NCI-H526 (cell line): Measurements from ENCODE around the gene WAC.

ENCODE experiments used
- DNase-seq, 2 experiments: peaks; one replicate each; lab custom pipeline; 2025; lab: John Stamatoyannopoulos, UW

WAC gene

GRCh38 chr10:28530751-28531150 is 2.2 kb upstream of the WAC start:
- no peak for DNase-seq

- DNase-seq: no peak
These were observed 257 bp downstream of the WAC start for GRCh38 chr10:28533186-28533564.

DNA sequence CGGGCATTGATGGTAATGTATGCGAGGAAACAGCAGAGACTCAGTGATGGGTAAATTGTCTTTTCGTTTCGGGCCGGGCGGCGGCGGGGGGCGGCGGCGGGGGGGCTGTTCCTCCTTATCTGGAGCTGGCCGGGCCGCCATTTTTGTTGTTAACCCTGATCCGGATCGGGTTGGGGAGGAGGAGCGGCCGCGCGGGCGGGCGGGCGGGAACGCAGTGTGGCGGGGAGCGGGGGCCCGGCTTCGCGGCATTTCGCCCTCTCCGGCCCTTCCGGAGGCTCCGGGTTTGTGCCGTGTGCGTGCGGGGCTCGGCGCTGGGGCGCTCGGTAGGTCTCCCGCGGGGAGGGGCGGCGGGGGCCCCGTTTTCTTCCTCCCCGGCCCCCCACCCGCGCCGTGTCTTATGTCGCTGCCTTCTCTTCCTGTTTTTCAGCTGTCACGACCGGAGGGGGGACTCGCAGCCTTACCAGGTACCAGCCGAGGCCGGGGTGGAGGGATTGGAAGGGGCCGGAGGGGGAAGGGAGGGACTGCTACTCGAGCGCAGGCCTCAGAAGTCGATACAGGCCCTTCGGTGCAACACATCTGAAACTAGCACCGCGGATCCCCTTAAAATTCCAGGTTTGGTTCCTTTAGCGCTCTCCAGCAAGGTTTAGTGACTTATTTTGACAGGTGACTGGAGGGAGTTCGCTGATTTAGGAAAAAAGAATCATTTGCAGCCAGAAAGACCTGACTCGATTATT is 820 bp downstream of the WAC start:
- DNase-seq: peak in 1 of 2 experiments; percentile 46

GRCh38 chr10:28535846-28536245 is 2.9 kb downstream of the WAC start:
- no peak for DNase-seq

DNA sequence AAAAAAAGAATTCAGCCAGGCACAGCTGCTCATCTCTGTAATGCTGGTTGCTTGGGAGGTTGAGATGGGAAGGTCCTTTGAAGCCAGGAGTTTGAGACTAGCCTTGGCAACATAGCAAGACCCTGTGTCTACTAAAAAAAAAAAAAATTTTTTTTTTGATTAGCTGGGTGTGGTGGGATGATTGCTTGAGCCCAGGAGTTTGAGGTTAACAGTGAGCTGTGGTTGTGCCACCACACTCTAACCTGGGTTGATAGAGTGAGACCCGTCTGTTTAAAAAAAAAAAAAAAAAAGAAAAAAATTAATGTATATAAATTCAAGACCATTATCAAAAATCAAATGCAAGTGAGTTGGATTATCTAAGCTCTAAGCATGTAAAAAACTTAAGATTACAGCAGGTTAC is 5.7 kb downstream of the WAC start:
- DNase-seq: no peak

DNA sequence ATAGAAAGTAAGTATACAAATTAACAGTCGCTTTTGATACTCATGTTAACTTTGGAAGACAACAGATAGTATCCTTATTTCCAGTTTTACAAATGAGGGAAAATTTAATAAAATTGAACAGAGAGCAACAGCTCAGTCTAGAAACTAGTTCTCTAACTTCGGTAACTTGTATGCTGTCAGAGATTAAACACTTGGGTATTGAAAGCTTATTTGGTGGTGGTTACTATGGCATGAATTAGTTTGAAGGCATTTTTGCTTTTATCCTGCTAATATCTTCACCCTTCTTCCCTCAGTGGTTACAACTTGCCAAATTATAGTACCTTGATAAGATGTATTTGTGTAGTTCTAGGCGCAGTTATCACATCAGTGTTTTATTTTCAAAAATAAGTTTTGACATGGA is 7.2 kb downstream of the WAC start:
- no peak for DNase-seq

GRCh38 chr10:28541717-28542365 is 8.9 kb downstream of the WAC start:
- no peak for DNase-seq

DNA sequence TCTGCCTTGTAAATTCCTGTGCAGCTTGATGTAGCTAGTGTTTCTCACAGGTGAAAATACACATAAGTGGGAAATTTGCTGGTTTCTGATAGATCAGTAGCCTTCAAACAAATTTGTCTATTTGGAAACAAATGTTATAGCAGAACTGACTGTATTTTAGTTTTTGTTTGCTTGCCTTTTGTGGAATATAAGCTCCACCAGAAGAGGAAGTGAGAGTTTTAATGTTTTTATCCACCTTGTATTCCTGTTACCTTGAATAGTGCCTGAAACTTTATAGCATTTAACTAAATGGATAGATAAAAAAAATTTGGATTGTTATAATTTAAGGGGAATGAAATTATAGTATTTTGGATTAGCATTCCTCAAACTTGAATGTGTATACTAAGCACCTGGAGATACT is 9.8 kb downstream of the WAC start:
- no peak for DNase-seq

DNA sequence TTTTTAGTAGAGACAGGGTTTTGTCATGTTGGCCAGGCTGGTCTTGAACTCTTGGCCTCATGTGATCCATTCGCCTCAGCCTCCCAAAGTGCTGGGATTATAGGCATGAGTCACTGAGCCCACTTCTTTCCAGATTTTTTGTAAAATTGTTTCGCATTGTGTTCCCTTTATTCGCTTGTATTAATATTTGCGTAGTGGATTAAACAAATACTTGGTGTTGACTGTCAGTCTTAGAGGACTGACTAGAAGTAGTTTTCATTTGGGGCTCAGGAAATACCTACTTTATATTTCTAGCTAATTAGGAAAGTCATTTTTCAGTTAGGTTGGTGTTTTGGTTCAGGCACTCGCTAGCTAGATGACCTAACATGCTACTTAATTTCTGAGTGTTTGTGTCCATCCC is 11.1 kb downstream of the WAC start:
- no peak for DNase-seq

- DNase-seq: no peak
These were observed 13.2 kb downstream of the WAC start for GRCh38 chr10:28545967-28546644.

DNA sequence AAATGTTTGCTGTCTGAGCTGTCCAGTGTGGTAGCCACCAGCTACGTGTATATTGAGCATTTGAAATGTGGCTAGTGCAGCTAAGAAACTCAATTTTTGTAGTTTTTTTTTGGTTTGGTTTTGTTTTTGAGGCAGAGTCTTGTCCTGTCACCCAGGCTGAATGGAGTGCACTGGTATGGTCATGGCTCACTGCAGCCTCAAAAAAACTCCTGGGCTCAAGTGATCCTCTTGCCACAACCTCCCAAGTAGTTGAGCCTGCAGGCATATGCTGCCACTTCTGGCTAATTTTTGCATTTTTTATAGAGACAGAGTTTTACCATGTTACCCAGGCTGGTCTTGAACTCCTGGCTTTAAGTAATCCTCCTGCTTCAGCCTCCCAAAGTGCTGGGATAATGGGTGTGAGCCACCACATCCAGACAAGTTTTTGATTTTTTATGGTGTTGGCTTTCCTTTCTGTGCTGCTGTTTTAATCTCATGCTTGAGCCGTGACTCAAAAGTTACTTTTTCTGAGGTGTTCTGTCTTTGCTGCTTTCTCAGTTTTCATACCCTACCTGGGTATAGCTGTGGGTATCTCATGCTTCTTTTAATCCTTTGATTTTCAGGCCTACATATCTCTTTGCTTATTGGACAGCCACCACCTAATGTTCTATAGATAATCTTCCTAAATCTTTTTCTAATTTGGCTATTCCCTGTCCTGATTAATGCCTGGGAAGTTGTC is 16.0 kb downstream of the WAC start:
- DNase-seq: no peak

DNA sequence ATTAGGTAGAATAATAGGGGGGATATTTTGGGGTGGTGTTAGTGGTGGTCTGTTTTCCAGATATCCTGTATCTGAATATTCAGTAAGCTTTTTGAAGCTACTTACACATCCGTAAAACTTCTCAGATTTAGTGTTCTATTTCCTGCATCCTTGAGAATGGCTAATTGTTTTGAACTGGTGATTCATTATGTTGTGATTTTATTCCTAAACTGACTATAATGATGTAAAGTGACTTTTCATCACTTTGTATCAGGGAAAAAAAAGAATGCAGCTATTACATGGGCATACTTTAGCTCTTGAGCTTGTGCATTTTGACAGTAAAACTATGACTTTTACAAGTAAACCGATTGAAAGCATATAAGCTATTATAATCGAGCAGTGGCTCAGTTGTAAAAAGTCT is 18.2 kb downstream of the WAC start:
- no peak for DNase-seq

GRCh38 chr10:28552775-28553174 is 19.9 kb downstream of the WAC start:
- no peak for DNase-seq

- DNase-seq: no peak
These were observed 21.1 kb downstream of the WAC start for GRCh38 chr10:28554009-28554408.

- DNase-seq: no peak
These were observed 22.0 kb downstream of the WAC start for GRCh38 chr10:28554952-28555351.

DNA sequence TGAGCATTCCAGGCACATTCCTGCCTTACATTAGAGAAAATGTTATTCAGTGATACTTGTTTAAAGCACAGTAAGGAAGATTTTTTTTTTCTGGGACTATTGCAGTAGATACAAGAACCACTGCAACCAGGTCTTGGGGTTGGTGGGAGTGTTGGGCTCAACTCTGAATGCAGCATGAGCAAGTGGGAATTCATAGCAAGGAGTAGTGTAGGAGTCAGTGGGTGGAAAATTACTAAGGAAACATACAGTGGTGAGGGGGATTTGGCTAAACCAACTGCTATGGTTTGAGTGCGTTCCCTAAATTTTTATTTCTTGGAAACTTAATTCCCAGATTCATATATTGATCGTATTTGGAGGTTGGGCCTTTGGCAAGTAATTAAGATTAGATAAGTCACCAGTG is 22.4 kb downstream of the WAC start:
- no peak for DNase-seq

- DNase-seq: no peak
These were observed 23.2 kb downstream of the WAC start for GRCh38 chr10:28556142-28556541.

DNA sequence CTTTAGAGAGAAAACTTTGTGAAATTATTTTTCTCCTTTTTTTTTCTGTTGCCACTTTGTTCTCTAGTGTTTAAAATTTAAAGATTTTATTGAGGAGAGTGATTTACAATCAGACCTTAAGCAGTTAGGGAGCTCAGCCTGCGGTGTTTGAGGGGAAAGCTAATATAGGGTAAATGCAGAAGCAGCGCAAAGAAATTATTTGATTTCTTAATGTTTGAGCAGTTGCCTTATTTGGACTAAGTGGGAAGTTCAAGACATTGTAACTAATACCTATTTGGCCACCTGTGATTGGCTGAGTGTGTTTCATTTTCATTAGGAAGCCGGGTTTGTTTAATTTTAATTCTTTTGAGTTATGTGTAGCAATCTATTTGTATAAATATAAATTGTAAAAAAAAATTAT is 25.3 kb downstream of the WAC start:
- no peak for DNase-seq

DNA sequence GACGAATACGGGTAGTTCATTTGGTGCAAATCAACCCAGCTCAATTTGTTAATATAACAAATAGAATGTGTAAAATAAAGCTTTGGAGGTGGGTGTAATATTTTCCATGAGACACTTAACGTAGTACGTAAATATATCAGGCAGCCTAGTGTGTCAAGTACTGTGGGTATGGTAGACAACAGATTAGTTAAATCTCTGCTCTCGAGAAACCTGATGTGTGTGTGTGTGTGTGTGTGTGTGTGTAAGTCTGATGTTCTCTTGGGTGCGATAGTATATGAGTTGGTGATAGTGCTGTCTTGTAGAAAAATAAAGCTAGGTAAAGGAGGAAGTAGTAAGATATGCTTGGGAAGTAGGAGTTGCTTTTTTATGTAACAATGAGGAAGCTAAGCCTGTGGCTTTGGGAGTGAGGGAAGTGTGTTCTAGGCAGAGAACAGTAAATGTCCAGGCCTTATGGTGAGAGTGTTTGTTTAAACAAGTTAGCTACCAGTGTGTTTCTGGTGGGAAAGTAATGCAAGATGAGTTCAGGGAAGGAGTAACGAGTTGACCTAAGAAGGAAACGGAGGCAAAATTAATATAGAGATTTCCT is 26.1 kb downstream of the WAC start:
- DNase-seq: no peak

DNA sequence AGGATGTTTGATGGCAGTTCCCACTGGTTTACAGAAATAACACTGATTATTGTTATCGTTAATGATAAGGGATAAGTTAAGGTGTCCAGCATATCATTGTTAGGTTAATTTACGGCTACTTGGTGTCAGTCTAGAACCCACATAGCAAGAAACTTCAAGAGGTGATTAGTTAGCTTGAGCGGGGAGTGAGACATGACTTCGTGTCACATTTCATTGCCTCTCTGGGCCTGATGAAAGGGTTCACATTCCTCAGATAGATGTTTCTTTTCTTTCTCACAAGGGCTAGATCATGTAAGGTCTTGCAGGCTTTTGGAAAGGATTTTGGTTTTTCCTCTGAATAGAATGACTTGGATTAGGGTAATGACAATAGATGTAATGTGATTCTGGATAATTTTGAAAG is 26.7 kb downstream of the WAC start:
- no peak for DNase-seq

- DNase-seq: no peak
These were observed 27.7 kb downstream of the WAC start for GRCh38 chr10:28560617-28561016.

GRCh38 chr10:28561531-28561930 is 28.6 kb downstream of the WAC start:
- DNase-seq: no peak
